GM19035 (cell line): ENCODE results near the gene OSBPL10.
A peak's percentile ranks its signal among the peaks of the same experiment; 100 is the strongest.

Experiments
- ATAC-seq: cut with Tn5 transposase; IDR thresholded peaks from one replicate; pipeline ENCODE4 v1.9.1; 2021; ENCODE audit not compliant: unreplicated experiment

The OSBPL10 gene

GRCh38 chr3:31634476-31634875, 346.6 kb downstream of the OSBPL10 start:
- no peak for ATAC-seq

- no peak for ATAC-seq
Observed at GRCh38 chr3:31629054-31629453, 352.0 kb downstream of the OSBPL10 start.

- ATAC-seq, result no peak
Observed at GRCh38 chr3:31625358-31625757, 355.7 kb downstream of the OSBPL10 start.

GRCh38 chr3:31624083-31624709, 356.9 kb downstream of the OSBPL10 start:
- no peak for ATAC-seq

GRCh38 chr3:31622636-31623288, 358.3 kb downstream of the OSBPL10 start:
- peak; percentile 48 for ATAC-seq

GRCh38 chr3:31621314-31621713, 359.7 kb downstream of the OSBPL10 start:
- no peak for ATAC-seq

GRCh38 chr3:31620656-31621055, 360.4 kb downstream of the OSBPL10 start:
- ATAC-seq, result no peak

- ATAC-seq, result no peak
Observed at GRCh38 chr3:31616711-31617110, 364.4 kb downstream of the OSBPL10 start.

GRCh38 chr3:31615071-31615875, 365.8 kb downstream of the OSBPL10 start:
- ATAC-seq, result no peak

GRCh38 chr3:31614162-31614921, 366.7 kb downstream of the OSBPL10 start:
- no peak for ATAC-seq

GRCh38 chr3:31613654-31614053, 367.4 kb downstream of the OSBPL10 start:
- no peak for ATAC-seq

- no peak for ATAC-seq
Observed at GRCh38 chr3:31613177-31613576, 367.9 kb downstream of the OSBPL10 start.
